ENCODE data around the gene SNED1.

- TF ChIP-seq CTCF (IDR thresholded peaks at IDR 0.05 in 4 of 5, conservative IDR thresholded peaks at IDR 0.05 in 1 of 5): no peak
- TF ChIP-seq POLR2A (IDR thresholded peaks at IDR 0.05): peak; percentile 92 to 98
Observed at GRCh38 chr2:240997856-240998705, at the start of gene SNED1.

Measured in gastrocnemius medialis (tissue), 4 donors.